GM12878 (cell line): ENCODE results near the gene PET117. TPM values are rescaled to one million over a fixed set of nuclear protein-coding genes. Genes with fewer than 3 reads are reported as not detected.

Experiments
- ATAC-seq: fragments of 200-7000 bp; cut with Tn5 transposase; 3 replicates; pipeline ENCODE4 v1.9.1; 2020; ENCODE audit warnings: mild to moderate bottlenecking, moderate library complexity
- BruUV-seq: library from RNA; stranded (reverse); fragments of 400-500 nt; replicated peaks from 2 replicates; lab custom pipeline; 2021; lab: Mats Ljungman, UMichigan
- CTCF ChIA-PET: fragments of 300-600 bp; sonication (Branson Sonifier 250); formaldehyde crosslinking; extraction: SDS; loops from one replicate; lab custom pipeline; 2021; ENCODE audit warnings: inconsistent platforms; lab: Yijun Ruan, JAX
- POLR2A ChIA-PET: fragments of 350-600 bp; formaldehyde crosslinking; extraction: SDS; loops from one replicate; lab custom pipeline; 2021; ENCODE audit warnings: inconsistent platforms; lab: Charles Lee
- RAD21 ChIA-PET: fragments of 300-600 bp; sonication (Branson Sonifier 250); formaldehyde crosslinking; loops from one replicate; lab custom pipeline; 2023; ENCODE audit warnings: antibody characterized with exemption; ENCODE audit not compliant: unreplicated experiment; lab: Charles Lee
- SMC1A ChIA-PET: fragments of 300-600 bp; sonication (Branson Sonifier 250); formaldehyde crosslinking; loops from one replicate; lab custom pipeline; 2023; ENCODE audit not compliant: unreplicated experiment, uncharacterized antibody; lab: Charles Lee
- DNase-seq: peaks from one replicate; pipeline ENCODE4 v3.0.0-alpha.2; 2011; ENCODE audit warnings: low read depth, low spot score
- FAIRE-seq: peaks from 3 replicates; lab custom pipeline; 2011; peaks lifted over from hg19 to GRCh38; lab: Jason Lieb, UNC
- H2AFZ ChIP-seq: 2 replicates; pipeline ENCODE4 v1.6.0; 2011; ENCODE audit warnings: low read depth, low read length, control low read depth; ENCODE audit not compliant: control insufficient read depth
- H3K27ac ChIP-seq: 2 replicates; pipeline ENCODE4 v1.5.1; 2011; ENCODE audit warnings: control low read depth; ENCODE audit not compliant: control insufficient read depth, insufficient read depth
- H3K27me3 ChIP-seq, 2 experiments: replicated peaks in 1 of 2; 2 replicates each; pipeline versions ENCODE4 v1.6.0 to v1.6.1; 2011; ENCODE audit warnings: low read length in 1 of 2; ENCODE audit not compliant: control insufficient read depth in 2 of 2, insufficient read depth in 2 of 2
- H3K36me3 ChIP-seq, 2 experiments: 2 replicates each; pipeline ENCODE4 v1.5.1; 2011; ENCODE audit warnings: low read length in 1 of 2; ENCODE audit not compliant: control insufficient read depth in 2 of 2, insufficient read depth in 2 of 2
- H3K4me1 ChIP-seq: 2 replicates; pipeline ENCODE4 v1.6.1; 2011; ENCODE audit warnings: mild to moderate bottlenecking, low read length, moderate library complexity, mixed read lengths; ENCODE audit not compliant: control insufficient read depth, insufficient read depth
- H3K4me2 ChIP-seq: 2 replicates; pipeline ENCODE4 v1.6.0; 2011; ENCODE audit warnings: control low read depth; ENCODE audit not compliant: control insufficient read depth, insufficient read depth
- H3K4me3 ChIP-seq: fragments of 200-600 bp; sonication (generic); 2 replicates; pipeline ENCODE4 v1.5.1; 2016
- H3K79me2 ChIP-seq: 2 replicates; pipeline ENCODE4 v1.6.0; 2011; ENCODE audit warnings: low read length; ENCODE audit not compliant: control insufficient read depth, insufficient read depth
- H3K9ac ChIP-seq: 2 replicates; pipeline ENCODE4 v1.8.0; 2011; ENCODE audit warnings: low read length, control low read depth, mixed read lengths; ENCODE audit not compliant: control insufficient read depth, insufficient read depth
- H3K9me3 ChIP-seq: replicated peaks from 3 replicates; pipeline ENCODE4 v1.5.1; 2011; ENCODE audit warnings: mild to moderate bottlenecking, low read length; ENCODE audit not compliant: control insufficient read depth, insufficient read depth
- H4K20me1 ChIP-seq: 2 replicates; pipeline ENCODE4 v1.6.0; 2011; ENCODE audit not compliant: control insufficient read depth, insufficient read depth
- BACH1 ChIP-seq: fragments of 450-650 bp; IDR thresholded peaks from 2 replicates; pipeline ENCODE4 v1.6.1; 2017; ENCODE audit warnings: mild to moderate bottlenecking, borderline replicate concordance
- BRCA1 ChIP-seq: IDR thresholded peaks from 2 replicates; pipeline ENCODE4 v1.6.1; 2011; ENCODE audit warnings: low read depth, low read length, improper control_type of control experiment
- FOS ChIP-seq: IDR thresholded peaks from 3 replicates; pipeline ENCODE4 v1.6.1; 2011; ENCODE audit warnings: borderline replicate concordance; ENCODE audit not compliant: insufficient read length; ENCODE audit errors: extremely low read depth
- NFYB ChIP-seq: IDR thresholded peaks from 2 replicates; pipeline ENCODE4 v1.6.1; 2011; ENCODE audit warnings: low read depth, mild to moderate bottlenecking, low read length, improper control_type of control experiment, moderate library complexity; ENCODE audit not compliant: insufficient read depth
- PML ChIP-seq: IDR thresholded peaks from 2 replicates; pipeline ENCODE4 v1.6.1; 2012; ENCODE audit warnings: low read length, inconsistent platforms
- POLR2A ChIP-seq: IDR thresholded peaks from 2 replicates; pipeline ENCODE4 v1.6.1; 2011; ENCODE audit warnings: low read depth, mild to moderate bottlenecking, low read length
- POLR2AphosphoS2 ChIP-seq: IDR thresholded peaks from 2 replicates; pipeline ENCODE4 v1.6.1; 2011; ENCODE audit warnings: low read depth, mild to moderate bottlenecking, low read length, improper control_type of control experiment, moderate library complexity
- TBL1XR1 ChIP-seq: IDR thresholded peaks from 2 replicates; pipeline ENCODE4 v1.6.1; 2012; ENCODE audit warnings: low read depth, low read length, improper control_type of control experiment
- ZBTB33 ChIP-seq: fragments of 450-650 bp; IDR thresholded peaks from 2 replicates; pipeline ENCODE4 v1.6.1; 2017; ENCODE audit warnings: mild to moderate bottlenecking
- ZNF217 ChIP-seq: fragments of 450-650 bp; IDR thresholded peaks from 2 replicates; pipeline ENCODE4 v1.6.1; 2017; ENCODE audit warnings: antibody characterized with exemption, mild to moderate bottlenecking
- ZNF592 ChIP-seq: fragments of 450-650 bp; IDR thresholded peaks from 2 replicates; pipeline ENCODE4 v1.6.1; 2017; ENCODE audit warnings: mild to moderate bottlenecking, moderate library complexity
- ZNF622 ChIP-seq: fragments of 450-650 bp; IDR thresholded peaks from 2 replicates; pipeline ENCODE4 v1.6.1; 2017; ENCODE audit warnings: mild to moderate bottlenecking, inconsistent platforms
- WGBS: methylation state at CpG from one replicate; pipeline ENCODE4 v1.1.6; 2016; ENCODE audit warnings: low lambda C conversion rate; ENCODE audit not compliant: insufficient replicate concordance, insufficient coverage; ENCODE audit errors: missing lambda C conversion rate; 5-methylcytosine and 5-hydroxymethylcytosine counted together
- in situ Hi-C: fragments of 300-500 bp; cut with MboI; formaldehyde crosslinking; loops from 9 replicates; pipeline ENCODE4 v1.14.3; 2018; ENCODE audit warnings: mixed read lengths
- intact Hi-C: fragments of 100-400 bp; cut with micrococcal nuclease; formaldehyde crosslinking; loops from one replicate; pipeline ENCODE4 v1.14.2; 2022; ENCODE audit not compliant: unreplicated experiment
- polyA plus RNA-seq, 11 experiments: library from polyadenylated mRNA; depleted of rRNA in 4 of 11; unstranded in 6 of 11; stranded (reverse) in 5 of 11; fragments of >200 nt; fragmentation: Nextera tagmentation in 4 of 11; fragmentation: Illumina TruSeq in 1 of 11; extraction: Ambion mirVana in 4 of 11; extraction: Trizol in 1 of 11; gene quantifications; 1 replicate in 1 of 11; 2 replicates in 10 of 11; pipeline versions ENCODE4 v1.2.1 to v1.2.3, GENCODE V29; 2011 to 2016; ENCODE audit warnings: inconsistent platforms in 2 of 11, missing spikeins in 2 of 11, low read depth in 1 of 11
- total RNA-seq, 4 experiments: library from RNA; depleted of rRNA in 3 of 4; stranded (reverse); fragments of >200 nt in 3 of 4; fragmentation: Illumina TruSeq in 1 of 4; extraction: Trizol in 1 of 4; gene quantifications; 2 replicates each; pipeline versions ENCODE4 v1.2.1 to v1.2.3, GENCODE V29; 2013 to 2021
- TF ChIP-seq, protein P1 (sequence below): IDR thresholded peaks from 2 replicates; pipeline ENCODE4 v1.6.1; 2011; ENCODE audit warnings: borderline replicate concordance, low read depth, mild to moderate bottlenecking, moderate library complexity, mixed read lengths, low read length; ENCODE audit not compliant: insufficient read depth; ENCODE audit errors: extremely low read length
- TF ChIP-seq, protein P2 (sequence below): fragments of 150-350 bp; IDR thresholded peaks from 2 replicates; pipeline ENCODE4 v1.6.1; 2016; ENCODE audit warnings: low read depth, low read length

The PET117 gene
- total and polyA plus RNA-seq, 10 of the 15 experiments (the other 5 are each of a cell fraction or from before 2014, with no cell fraction given) = 6.0 to 20.6 (median 11.8) TPM

- Histone ChIP-seq H3K27me3 (no peaks in the 10 kb centered on the region), H3K9me3 (no peaks in the 10 kb centered on the region), H3K27ac (no peak overlapping the region), H3K4me1 (no peaks in the 10 kb centered on the region), H3K4me2 (no peak overlapping the region), H3K36me3 (peaks cover 2 to 8% of the 10 kb centered on the region in 2 experiments; a peak in 3 of 4 replicates), H3K9ac (no peak overlapping the region), H4K20me1 (no peaks in the 10 kb centered on the region), H3K79me2 (no peaks in the 10 kb centered on the region), H2AFZ (no peak overlapping the region), H3K4me3 (no peak overlapping the region)
- whole genome bisulfite sequencing = 97% methylated on average over 9 of the region's 9 CpGs
- intact Hi-C loops = no loop called here
- SMC1A ChIA-PET = interaction anchor here (0.6 kb wide), 1 partner anchor 91 kb away, joined by 6 read pairs; no protein-coding TSS in a partner anchor
- RAD21 ChIA-PET = no interaction called here
- POLR2A ChIA-PET = no interaction called here
- DNase-seq = no peak
- ATAC-seq = no peak
- in situ Hi-C loops = no loop called here
- BruUV-seq = no TSS peak
- CTCF ChIA-PET = interaction anchor here (0.6 kb wide), 1 partner anchor 14 kb away, joined by 4 read pairs; no protein-coding TSS in a partner anchor
- FAIRE-seq = no peak
- TF ChIP-seq NFYB (no peak), BRCA1 (no peak), ZNF217 (no peak), TBL1XR1 (no peak), POLR2AphosphoS2 (no peak), ZNF592 (no peak), POLR2A (no peak), PML (no peak), BACH1 (no peak), FOS (no peak), ZNF622 (no peak), ZBTB33 (no peak)
- TF ChIP-seq, protein P1, sequence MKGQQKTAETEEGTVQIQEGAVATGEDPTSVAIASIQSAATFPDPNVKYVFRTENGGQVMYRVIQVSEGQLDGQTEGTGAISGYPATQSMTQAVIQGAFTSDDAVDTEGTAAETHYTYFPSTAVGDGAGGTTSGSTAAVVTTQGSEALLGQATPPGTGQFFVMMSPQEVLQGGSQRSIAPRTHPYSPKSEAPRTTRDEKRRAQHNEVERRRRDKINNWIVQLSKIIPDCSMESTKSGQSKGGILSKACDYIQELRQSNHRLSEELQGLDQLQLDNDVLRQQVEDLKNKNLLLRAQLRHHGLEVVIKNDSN = no peak
- TF ChIP-seq, protein P2, sequence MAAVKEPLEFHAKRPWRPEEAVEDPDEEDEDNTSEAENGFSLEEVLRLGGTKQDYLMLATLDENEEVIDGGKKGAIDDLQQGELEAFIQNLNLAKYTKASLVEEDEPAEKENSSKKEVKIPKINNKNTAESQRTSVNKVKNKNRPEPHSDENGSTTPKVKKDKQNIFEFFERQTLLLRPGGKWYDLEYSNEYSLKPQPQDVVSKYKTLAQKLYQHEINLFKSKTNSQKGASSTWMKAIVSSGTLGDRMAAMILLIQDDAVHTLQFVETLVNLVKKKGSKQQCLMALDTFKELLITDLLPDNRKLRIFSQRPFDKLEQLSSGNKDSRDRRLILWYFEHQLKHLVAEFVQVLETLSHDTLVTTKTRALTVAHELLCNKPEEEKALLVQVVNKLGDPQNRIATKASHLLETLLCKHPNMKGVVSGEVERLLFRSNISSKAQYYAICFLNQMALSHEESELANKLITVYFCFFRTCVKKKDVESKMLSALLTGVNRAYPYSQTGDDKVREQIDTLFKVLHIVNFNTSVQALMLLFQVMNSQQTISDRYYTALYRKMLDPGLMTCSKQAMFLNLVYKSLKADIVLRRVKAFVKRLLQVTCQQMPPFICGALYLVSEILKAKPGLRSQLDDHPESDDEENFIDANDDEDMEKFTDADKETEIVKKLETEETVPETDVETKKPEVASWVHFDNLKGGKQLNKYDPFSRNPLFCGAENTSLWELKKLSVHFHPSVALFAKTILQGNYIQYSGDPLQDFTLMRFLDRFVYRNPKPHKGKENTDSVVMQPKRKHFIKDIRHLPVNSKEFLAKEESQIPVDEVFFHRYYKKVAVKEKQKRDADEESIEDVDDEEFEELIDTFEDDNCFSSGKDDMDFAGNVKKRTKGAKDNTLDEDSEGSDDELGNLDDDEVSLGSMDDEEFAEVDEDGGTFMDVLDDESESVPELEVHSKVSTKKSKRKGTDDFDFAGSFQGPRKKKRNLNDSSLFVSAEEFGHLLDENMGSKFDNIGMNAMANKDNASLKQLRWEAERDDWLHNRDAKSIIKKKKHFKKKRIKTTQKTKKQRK = no peak
These were observed 16.7 kb downstream of the PET117 start for GRCh38 chr20:18154342-18154741.
